ENCODE data around the gene CALML6.
"Not testable (repeated sequence)": the region's sequence is repeated elsewhere in the genome, so short reads cannot be mapped to it uniquely, and the experiment has no call there.

The CALML6 gene

GRCh38 chr1:1914971-1915692 is at the start of gene CALML6:
CALML6 (plus strand) TSS chr1:1915260; CDS start chr1:1915281, 21 bp downstream.
- DNase-seq = peak; percentile 40

- no peak for DNase-seq
Measured at GRCh38 chr1:1867164-1867563, 47.9 kb upstream of the CALML6 start.

GRCh38 chr1:1869469-1869868 is 45.6 kb upstream of the CALML6 start:
- DNase-seq = no peak

GRCh38 chr1:1872329-1872994 is 42.6 kb upstream of the CALML6 start:
- DNase-seq = no peak

GRCh38 chr1:1873186-1873585 is 41.9 kb upstream of the CALML6 start:
- no peak for DNase-seq

GRCh38 chr1:1874901-1875300 is 40.2 kb upstream of the CALML6 start:
- no peak for DNase-seq

GRCh38 chr1:1875932-1876331 is 39.1 kb upstream of the CALML6 start:
- DNase-seq = no peak

GRCh38 chr1:1876335-1876930 is 38.6 kb upstream of the CALML6 start:
- DNase-seq = no peak

- DNase-seq = no peak
Measured at GRCh38 chr1:1877865-1878436, 37.1 kb upstream of the CALML6 start.

- no peak for DNase-seq
Measured at GRCh38 chr1:1879942-1880341, 35.1 kb upstream of the CALML6 start.

- DNase-seq = no peak
Measured at GRCh38 chr1:1880617-1881312, 34.3 kb upstream of the CALML6 start.

- no peak for DNase-seq
Measured at GRCh38 chr1:1881727-1882126, 33.3 kb upstream of the CALML6 start.

- no peak for DNase-seq
Measured at GRCh38 chr1:1883092-1883873, 31.8 kb upstream of the CALML6 start.

GRCh38 chr1:1883890-1884289 is 31.2 kb upstream of the CALML6 start:
- DNase-seq = not testable (repeated sequence)

GRCh38 chr1:1889090-1889750 is 25.8 kb upstream of the CALML6 start:
- no peak for DNase-seq

- DNase-seq = peak; percentile 68
Measured at GRCh38 chr1:1889847-1890505, 25.1 kb upstream of the CALML6 start.

- DNase-seq = peak; percentile 94
Measured at GRCh38 chr1:1890506-1891348, 24.3 kb upstream of the CALML6 start, which contains the start of gene GNB1. GNB1 (minus strand) TSS chr1:1891087; CDS start chr1:1825453, 65,634 bp downstream.

- DNase-seq = peak; percentile 74
Measured at GRCh38 chr1:1891349-1892078, 23.5 kb upstream of the CALML6 start.

GRCh38 chr1:1892079-1892762 is 22.8 kb upstream of the CALML6 start:
- no peak for DNase-seq

All from femur (tissue), 1 donor.